Measurements from ENCODE around the gene SLC10A2.
"Not testable (repeated sequence)": the region's sequence is repeated elsewhere in the genome, so short reads cannot be mapped to it uniquely, and the experiment has no call there.

The SLC10A2 gene, protein sequence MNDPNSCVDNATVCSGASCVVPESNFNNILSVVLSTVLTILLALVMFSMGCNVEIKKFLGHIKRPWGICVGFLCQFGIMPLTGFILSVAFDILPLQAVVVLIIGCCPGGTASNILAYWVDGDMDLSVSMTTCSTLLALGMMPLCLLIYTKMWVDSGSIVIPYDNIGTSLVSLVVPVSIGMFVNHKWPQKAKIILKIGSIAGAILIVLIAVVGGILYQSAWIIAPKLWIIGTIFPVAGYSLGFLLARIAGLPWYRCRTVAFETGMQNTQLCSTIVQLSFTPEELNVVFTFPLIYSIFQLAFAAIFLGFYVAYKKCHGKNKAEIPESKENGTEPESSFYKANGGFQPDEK

GRCh38 chr13:103066079-103066780, at the start of gene SLC10A2:
SLC10A2 (minus strand) TSS chr13:103066417; CDS start chr13:103066249, 168 bp downstream.
- DNase-seq = no peak

- no peak for DNase-seq
These were observed 41.4 kb upstream of the SLC10A2 start for GRCh38 chr13:103107580-103107979.

DNA sequence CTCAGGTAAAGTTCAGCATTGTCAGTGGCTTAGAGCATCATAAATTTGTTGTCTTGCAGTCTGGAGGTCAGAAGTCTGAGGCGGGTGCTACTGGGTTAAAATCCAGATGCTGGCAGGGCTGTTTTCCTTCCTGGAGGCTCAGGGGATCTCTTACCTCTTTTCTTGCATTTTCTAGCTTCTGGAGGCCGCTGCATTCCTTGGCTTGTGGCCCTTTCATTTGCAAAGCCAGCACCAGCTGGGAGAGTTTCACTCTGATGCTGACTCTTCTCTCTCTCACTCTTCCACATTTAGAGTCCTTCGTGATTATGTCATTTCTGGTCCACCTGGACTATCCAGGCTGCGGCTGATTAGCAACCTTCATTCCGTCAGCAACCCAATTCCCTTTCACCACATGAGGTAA, 38.1 kb upstream of the SLC10A2 start:
- DNase-seq = no peak

GRCh38 chr13:103103456-103103855, 37.2 kb upstream of the SLC10A2 start:
- not testable (repeated sequence) for DNase-seq

DNA sequence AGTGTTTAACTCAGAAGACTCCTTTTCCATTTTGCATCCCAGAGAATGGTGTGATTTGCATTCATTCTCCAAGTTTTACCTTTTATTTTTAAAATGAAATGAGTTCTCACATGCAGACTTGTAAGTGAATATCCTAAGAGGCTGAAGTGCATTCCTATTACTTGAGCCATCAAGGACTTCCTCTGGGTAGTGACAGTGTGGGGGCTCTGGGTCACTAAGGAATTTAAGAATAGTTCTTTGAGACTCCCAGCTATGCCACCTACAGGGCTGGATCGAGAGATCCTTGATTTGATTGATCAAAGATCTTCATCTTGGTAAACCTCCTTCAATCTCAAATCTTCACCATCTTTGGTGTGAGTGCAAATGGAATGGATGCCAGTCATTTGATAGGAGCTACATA, 36.3 kb upstream of the SLC10A2 start:
- DNase-seq = no peak

DNA sequence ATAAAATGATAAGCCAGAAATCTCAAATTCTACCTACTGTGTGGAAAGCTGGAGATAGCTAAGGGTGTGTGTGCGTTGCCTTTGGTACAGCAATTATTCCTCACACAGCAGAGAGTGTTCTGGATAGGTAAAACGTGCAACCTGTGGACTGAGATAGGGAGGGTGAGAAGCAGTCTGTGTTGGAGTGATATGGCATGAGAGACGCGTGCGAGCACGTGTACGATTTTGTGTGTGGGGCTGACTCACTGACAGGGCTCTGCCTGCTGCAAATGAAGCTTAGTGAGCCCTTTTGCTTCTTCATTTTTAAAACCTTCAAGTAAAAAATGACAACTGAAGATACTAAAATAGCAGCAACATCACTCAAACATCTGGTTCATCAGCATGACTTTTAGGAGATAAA, 35.7 kb upstream of the SLC10A2 start:
- DNase-seq = no peak

- no peak for DNase-seq
These were observed 35.3 kb upstream of the SLC10A2 start for GRCh38 chr13:103101500-103101899.

GRCh38 chr13:103100830-103101229, 34.6 kb upstream of the SLC10A2 start:
- no peak for DNase-seq

DNA sequence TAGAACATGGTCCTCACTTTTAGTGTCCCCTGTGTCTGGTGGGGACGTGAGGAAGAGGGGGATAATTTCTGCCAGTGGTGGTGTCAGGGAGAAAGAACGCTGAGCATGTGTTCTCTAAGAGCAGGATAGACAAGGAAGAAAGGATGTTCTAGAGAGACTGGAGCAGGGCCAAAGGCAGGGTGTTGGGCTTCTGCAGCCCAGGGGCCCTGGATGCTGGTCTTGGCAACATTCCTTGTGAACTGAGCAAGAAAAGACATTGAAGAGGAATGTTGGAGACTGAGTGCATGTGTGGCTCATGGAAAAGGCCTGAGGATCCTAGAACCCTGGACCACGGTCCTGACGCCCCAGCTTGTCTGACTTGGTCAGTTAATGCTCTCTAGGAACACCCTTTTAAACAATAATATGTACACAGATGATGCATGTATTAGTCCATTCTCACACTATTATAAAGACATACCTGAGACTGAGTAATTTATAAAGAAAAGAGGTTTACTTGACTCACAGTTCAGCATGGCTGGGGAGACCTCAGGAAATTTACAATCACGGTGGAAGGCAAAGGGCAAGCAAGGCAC, 33.6 kb upstream of the SLC10A2 start:
- DNase-seq = no peak

DNA sequence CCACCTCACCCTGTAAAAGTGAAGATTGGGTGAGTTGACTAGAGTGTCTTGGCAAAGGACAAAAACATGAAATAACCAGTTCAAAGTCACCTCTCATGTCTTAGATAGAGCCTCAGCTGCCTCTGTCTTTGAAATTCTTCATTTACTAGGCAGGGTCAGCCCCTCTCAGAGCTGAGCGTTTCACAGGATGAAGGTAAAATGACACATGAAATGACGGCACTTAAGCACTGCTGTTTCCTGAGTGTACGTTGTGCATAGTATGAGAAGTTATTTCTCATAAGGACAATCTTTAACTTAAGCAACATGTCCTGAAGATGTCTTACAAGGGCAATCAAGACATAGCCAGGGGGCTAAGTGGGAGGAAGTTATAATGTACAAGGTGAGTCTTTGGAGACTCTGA, 32.3 kb upstream of the SLC10A2 start:
- DNase-seq = no peak

GRCh38 chr13:103097366-103097928, 31.2 kb upstream of the SLC10A2 start:
- no peak for DNase-seq

DNA sequence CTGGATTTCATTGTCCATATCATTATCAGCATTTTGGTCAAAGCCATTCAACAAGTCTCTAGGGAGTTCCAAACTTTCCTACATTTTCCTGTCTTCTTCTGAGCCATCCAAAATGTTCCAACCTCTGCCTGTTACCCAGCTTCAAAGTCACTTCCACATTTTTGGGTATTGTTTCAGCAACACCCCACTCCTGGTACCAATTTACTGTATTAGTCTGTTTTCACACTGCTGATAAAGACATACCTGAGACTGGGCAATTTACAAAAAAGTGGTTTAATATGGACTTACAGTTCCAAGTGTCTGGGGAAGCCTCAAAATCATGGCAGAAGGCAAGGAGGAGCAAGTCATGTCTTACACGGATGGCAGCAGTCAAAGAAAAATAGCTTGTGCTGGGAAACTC, 27.4 kb upstream of the SLC10A2 start:
- not testable (repeated sequence) for DNase-seq

DNA sequence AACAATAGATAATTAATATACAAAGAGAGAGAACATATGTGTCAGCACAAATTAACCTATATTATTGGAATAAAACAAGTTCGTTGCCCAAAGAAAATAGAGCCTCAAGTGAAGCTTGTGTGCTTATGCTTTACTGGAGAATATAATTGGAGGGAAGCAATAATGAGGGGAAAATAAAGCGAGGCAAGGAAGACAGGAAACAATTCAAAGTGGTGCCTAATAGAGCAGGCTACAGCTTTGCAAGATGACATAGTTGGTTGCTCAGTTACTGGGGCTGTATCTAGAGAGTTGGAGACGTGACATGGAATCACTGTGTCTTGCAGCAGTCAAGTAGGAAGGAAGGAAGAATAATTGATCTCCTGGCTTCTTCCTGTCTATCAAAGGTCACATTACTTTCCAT, 21.1 kb upstream of the SLC10A2 start:
- DNase-seq = no peak

GRCh38 chr13:103081435-103081834, 15.2 kb upstream of the SLC10A2 start:
- DNase-seq = no peak

DNA sequence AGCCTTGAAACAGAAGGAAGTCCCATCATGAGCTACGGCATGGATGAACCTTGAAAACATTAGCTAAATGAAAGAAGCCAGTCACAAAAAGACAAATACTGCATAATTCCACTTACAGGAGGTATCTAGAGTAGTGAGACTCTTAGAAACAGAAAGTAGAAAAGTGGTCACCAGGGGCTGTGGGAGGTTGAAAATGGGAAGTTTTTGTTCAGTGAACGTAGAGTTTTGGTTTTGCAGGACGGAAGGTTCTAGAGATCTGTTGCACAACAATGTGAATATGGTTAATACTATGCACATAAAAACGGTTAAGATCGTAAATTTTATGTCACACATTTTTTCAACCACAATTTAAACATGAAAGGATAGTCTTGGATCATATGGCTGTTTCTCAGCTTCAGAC, 11.9 kb upstream of the SLC10A2 start:
- DNase-seq = no peak

DNA sequence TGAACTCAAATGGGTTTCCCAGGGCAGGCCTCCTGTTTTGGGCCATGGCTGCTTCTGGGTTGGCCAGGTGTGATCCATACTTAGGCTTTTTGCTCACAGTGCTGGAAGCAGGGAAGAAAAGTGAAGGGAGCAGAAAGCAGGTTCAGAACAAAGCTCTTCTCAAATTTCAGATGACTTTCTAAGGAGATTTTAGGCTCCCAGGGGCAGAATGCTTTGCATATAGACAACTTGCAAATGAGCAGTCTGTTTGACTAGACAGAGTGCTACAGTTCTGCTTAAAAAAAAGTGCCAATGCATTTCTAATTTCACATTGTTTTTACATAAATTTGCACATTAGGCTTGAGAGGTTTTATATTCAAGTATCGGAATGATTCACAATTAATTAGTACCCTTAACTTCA, 2.6 kb upstream of the SLC10A2 start:
- DNase-seq = no peak

- peak; percentile 10 for DNase-seq
These were observed 1.7 kb upstream of the SLC10A2 start for GRCh38 chr13:103067751-103068555.

- DNase-seq = no peak
These were observed 646 bp upstream of the SLC10A2 start for GRCh38 chr13:103066781-103067345.

DNA sequence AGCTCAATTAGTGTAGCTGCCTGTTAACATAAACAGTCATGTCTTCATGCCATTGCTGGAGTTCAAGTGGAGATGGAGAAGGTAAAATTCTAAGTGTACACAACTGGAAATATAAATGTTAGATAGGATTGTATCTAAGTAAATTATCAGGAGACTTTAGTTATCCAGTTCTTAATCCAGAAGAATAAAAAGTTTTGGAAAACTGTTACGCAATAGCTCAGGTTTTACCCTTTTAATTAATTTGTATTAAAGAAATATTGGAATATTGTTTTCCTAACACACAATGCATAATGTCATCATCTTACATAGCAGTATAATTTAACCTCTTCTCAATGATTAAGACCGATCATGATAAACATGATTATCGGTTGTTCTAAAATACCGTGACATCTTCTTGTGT, 2.8 kb downstream of the SLC10A2 start:
- no peak for DNase-seq

DNA sequence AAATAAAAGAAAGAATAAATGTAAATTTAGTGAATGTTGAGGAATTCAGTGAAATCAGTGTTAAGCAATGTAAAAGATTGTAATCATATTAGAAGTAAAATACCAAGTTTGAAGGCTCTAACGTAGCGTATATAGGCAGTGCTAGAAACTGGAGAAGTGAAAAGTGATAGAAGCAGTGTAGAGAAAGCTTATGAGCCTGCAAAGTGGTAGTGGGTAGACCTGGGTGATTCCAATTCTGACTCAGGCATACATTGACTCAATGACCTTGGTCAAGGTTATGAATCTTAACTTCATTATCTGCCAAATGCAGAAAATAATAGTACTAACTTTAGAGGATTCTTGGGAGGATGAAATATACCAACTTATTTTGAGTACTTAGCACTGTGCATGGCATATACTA, 4.1 kb downstream of the SLC10A2 start:
- no peak for DNase-seq

DNA sequence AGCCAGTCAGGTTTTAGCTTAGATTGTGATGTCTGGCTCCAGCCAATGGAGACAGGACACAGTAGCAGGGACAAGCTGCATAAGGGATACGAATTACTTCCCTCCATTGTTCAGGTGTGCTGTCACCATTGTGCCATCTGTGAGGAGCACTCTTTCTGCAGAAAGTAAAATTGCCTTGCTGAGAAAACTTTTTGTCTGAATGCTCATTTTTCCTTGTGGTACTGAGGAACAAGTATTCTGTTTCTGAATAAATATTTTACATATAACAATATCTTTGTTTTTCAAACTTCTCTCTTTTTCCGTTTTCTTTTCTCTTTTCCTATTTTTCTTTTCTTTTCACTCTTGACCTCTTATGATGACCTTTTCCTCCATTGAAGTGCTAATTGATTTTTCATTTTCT, 10.2 kb downstream of the SLC10A2 start:
- no peak for DNase-seq

DNA sequence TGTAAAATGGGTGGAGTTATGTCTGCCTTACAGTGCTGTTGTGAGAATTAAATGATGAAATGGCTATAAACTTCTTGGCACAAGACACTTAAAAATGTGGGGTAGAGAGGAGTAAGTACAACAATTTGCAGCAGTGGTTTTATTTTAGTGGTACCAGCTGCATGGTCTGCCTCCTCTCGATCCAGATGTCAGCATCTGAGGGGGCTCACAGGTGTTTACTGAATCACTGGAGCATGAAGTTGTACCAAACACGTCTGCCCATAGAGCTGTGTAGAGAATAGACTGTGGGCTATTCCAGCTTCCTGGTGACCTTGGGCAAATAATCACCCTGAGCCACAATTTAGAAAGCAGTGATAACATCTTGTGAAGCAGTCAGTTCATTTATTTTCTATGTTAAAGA, 11.1 kb downstream of the SLC10A2 start:
- DNase-seq = no peak

DNA sequence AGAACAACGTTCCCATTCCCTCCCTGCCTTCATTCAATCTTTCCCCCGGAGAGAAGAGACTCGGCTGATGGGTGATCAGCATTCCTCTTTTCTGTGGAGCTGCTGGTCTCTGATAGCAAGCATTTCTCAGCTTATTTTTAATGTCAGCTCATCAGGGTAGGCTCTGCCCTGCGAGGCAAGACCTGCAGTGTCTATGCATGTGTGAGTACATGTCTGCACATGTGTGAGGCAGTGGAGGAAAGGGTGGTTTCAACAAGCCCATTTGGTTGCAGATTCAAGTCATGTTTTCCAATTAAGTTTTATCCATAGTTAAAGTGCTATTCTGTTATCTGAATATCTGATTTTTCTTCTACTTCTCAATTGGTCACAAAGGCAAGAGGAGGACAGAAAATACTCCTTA, 19.5 kb downstream of the SLC10A2 start:
- no peak for DNase-seq

All from NCI-H1092 treated with DMSO at 0.1 percent for 48 hours (cell line).